MM.1S (cell line): ENCODE data around the gene POU1F1.

Experiments
- CTCF ChIP-seq: fragments of 300-600 bp; sonication (generic); IDR thresholded peaks from 2 replicates; pipeline ENCODE4 v1.5.1; 2016; ENCODE audit warnings: antibody characterized with exemption, low read length, mixed read lengths
- EZH2 ChIP-seq: fragments of 300-600 bp; sonication (generic); optimal IDR thresholded peaks from 2 replicates; pipeline ENCODE3; 2017; ENCODE audit warnings: low read depth, mild to moderate bottlenecking, antibody characterized with exemption, low read length, mixed read lengths
- EZH2phosphoT487 ChIP-seq: fragments of 300-600 bp; sonication (generic); IDR thresholded peaks from 2 replicates; pipeline ENCODE4 v1.6.1; 2018; ENCODE audit warnings: antibody characterized with exemption, low read length

DNA sequence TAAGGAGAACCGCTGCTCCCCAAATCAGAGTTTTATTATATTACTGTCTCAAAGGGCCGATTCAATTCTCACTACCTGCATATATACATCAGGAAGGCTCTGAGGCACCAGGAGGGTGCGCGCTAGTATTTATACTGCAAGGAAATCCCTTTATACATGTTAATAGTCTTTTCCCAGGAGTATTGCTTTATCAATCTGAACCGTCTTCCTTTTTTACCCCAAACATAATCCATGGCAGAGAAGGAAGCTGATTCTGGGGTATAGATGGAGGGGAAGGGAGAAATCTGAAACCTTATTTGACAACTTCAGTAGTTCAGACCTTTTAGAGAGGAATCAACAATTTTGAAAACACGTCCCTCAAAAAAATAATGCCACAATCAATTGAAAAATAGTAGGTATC lies at the start of gene POU1F1:
- TF ChIP-seq CTCF (no peak), EZH2 (no peak), EZH2phosphoT487 (no peak)
